ENCODE results near the gene NMRK1. TPM values are rescaled to one million over a fixed set of nuclear protein-coding genes. Genes with fewer than 3 reads are reported as not detected.

Gene NMRK1
- total RNA-seq, 1 experiment from 2014 or later, result 36.2 TPM

DNA sequence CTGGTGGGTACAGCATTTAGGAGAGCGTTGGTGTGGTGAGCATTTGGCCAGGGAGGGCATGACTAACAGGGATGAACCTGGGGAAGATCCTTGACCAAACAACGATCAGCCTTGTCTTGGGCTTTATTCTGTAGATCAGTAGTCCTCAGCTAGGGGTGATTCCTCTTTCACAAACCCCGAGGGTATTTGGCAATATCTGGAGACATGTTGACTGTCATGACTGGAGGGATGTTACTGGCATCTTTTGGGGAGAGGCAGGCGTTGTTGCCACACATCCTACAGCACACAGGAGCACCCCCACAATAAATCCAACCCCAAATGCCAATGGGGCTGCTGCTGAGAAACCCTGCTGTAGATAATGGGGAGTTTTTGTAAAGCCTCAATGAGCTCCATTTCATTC lies 44.3 kb upstream of the NMRK1 start:
- no peaks in the 10 kb centered on the region for H4K20me1 ChIP-seq (ENCODE audit: insufficient read depth)
- no peaks in the 10 kb centered on the region for H3K79me2 ChIP-seq (ENCODE audit: low read depth)
- no peak overlapping the region for H3K27ac ChIP-seq
- H3K4me2 ChIP-seq, result no peak overlapping the region
- no peaks in the 10 kb centered on the region for H3K36me3 ChIP-seq (ENCODE audit: low read depth)
- intact Hi-C loops (cut with micrococcal nuclease; ENCODE audit: unreplicated experiment), result no loop called here
- H3K4me1 ChIP-seq (replicated peaks; ENCODE audit: insufficient read depth), result no peaks in the 10 kb centered on the region
- TF ChIP-seq CTCF (conservative IDR thresholded peaks at IDR 0.05) (no peak), EZH2 (IDR thresholded peaks at IDR 0.05; ENCODE audit: low read depth) (no peak)
- H3K9me3 ChIP-seq (ENCODE audit: insufficient read depth, low read depth), result no peaks in the 10 kb centered on the region
- ChIA-PET CTCF (interaction anchor here (1.1 kb wide), 1 partner anchor 16 kb away, joined by 3 read pairs; no protein-coding TSS in a partner anchor), POLR2A (ENCODE audit: unreplicated experiment) (no interaction called here)
- H3K4me3 ChIP-seq, result no peak overlapping the region
- BruUV-seq (replicated peaks), result no TSS peak
- H3K9me2 ChIP-seq (ENCODE audit: insufficient read depth), result peaks cover 6% of the 10 kb centered on the region; the same call in 1 of the 2 replicates
- DNase-seq, result no peak
- H3F3A ChIP-seq (ENCODE audit: insufficient read depth, low read depth), result no peaks in the 10 kb centered on the region
- H3K27me3 ChIP-seq (ENCODE audit: insufficient read depth, low read depth), result no peaks in the 10 kb centered on the region
- no peak overlapping the region for H2AFZ ChIP-seq

DNA sequence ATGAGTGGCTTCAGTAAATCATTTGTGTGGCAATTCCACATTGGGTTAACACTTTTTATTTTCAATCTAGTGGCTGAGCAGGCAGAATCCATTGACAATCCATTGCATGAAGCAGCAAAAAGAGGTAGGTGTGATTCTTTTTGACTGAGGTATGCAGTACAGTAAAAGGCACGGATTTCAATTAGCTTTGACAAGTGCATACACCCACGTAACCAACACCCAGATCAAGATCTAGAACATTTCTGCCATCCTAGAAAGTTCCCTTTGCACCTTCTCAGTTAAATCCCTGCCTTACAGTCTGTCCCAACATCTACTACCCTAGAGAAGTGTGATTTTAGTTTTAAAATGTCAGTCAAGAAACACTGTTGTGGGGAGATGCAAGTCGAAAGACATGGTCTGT lies 43.7 kb upstream of the NMRK1 start:
- H4K20me1 ChIP-seq (ENCODE audit: insufficient read depth), result no peaks in the 10 kb centered on the region
- H3K27ac ChIP-seq, result no peak overlapping the region
- TF ChIP-seq EZH2 (IDR thresholded peaks at IDR 0.05; ENCODE audit: low read depth) (no peak), CTCF (conservative IDR thresholded peaks at IDR 0.05) (no peak)
- ChIA-PET CTCF (no interaction called here), POLR2A (ENCODE audit: unreplicated experiment) (no interaction called here)
- intact Hi-C loops (cut with micrococcal nuclease; ENCODE audit: unreplicated experiment), result no loop called here
- BruUV-seq (replicated peaks), result no TSS peak
- no peaks in the 10 kb centered on the region for H3K36me3 ChIP-seq (ENCODE audit: low read depth)
- no peak overlapping the region for H2AFZ ChIP-seq
- no peaks in the 10 kb centered on the region for H3K27me3 ChIP-seq (ENCODE audit: insufficient read depth, low read depth)
- H3K9me2 ChIP-seq (ENCODE audit: insufficient read depth), result peaks cover 6% of the 10 kb centered on the region; the same call in 1 of the 2 replicates
- no peaks in the 10 kb centered on the region for H3K9me3 ChIP-seq (ENCODE audit: insufficient read depth, low read depth)
- H3K4me1 ChIP-seq (replicated peaks; ENCODE audit: insufficient read depth), result no peaks in the 10 kb centered on the region
- no peaks in the 10 kb centered on the region for H3K79me2 ChIP-seq (ENCODE audit: low read depth)
- H3F3A ChIP-seq (ENCODE audit: insufficient read depth, low read depth), result no peaks in the 10 kb centered on the region
- H3K4me2 ChIP-seq, result no peak overlapping the region
- no peak overlapping the region for H3K4me3 ChIP-seq
- DNase-seq, result no peak

GRCh38 chr9:75130621-75131230 lies 42.8 kb upstream of the NMRK1 start:
- Histone ChIP-seq H3K27me3 (ENCODE audit: insufficient read depth, low read depth) (no peaks in the 10 kb centered on the region), H3K36me3 (ENCODE audit: low read depth) (no peaks in the 10 kb centered on the region), H3K4me2 (no peak overlapping the region), H3K9me2 (ENCODE audit: insufficient read depth) (peaks cover 6% of the 10 kb centered on the region; the same call in 1 of the 2 replicates), H3K27ac (no peak overlapping the region), H3K79me2 (ENCODE audit: low read depth) (no peaks in the 10 kb centered on the region), H3K4me1 (replicated peaks; ENCODE audit: insufficient read depth) (no peaks in the 10 kb centered on the region), H3K9me3 (ENCODE audit: insufficient read depth, low read depth) (no peaks in the 10 kb centered on the region), H4K20me1 (ENCODE audit: insufficient read depth) (no peaks in the 10 kb centered on the region), H3F3A (ENCODE audit: insufficient read depth, low read depth) (no peaks in the 10 kb centered on the region), H2AFZ (no peak overlapping the region), H3K4me3 (no peak overlapping the region)
- TF ChIP-seq EZH2 (IDR thresholded peaks at IDR 0.05; ENCODE audit: low read depth), result no peak
- ChIA-PET CTCF (no interaction called here), POLR2A (ENCODE audit: unreplicated experiment) (no interaction called here)
- intact Hi-C loops (cut with micrococcal nuclease; ENCODE audit: unreplicated experiment), result no loop called here
- BruUV-seq (replicated peaks), result no TSS peak
- DNase-seq, result no peak

DNA sequence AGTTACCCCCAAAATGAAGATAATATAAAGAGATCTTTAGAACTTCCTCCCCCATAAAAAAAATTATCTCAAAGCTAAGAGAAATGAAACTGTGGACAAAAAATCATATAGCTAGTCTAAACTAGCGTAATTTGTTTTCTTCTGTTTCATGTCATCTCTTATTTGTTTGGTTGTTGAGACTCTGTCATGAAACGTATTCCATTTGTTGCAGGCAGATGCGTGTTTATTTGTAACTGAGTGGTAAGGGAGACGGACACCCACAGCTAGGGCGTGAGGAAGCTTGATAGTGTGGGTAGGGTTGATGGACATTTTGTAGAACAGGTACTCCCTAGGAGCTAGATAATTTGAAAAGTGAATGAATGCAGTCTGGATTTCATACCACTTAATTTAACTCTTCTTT lies 42.2 kb upstream of the NMRK1 start:
- Histone ChIP-seq H3K79me2 (ENCODE audit: low read depth) (no peaks in the 10 kb centered on the region), H3K4me3 (no peak overlapping the region), H3F3A (ENCODE audit: insufficient read depth, low read depth) (no peaks in the 10 kb centered on the region), H3K27me3 (ENCODE audit: insufficient read depth, low read depth) (no peaks in the 10 kb centered on the region), H3K27ac (no peak overlapping the region), H3K4me2 (no peak overlapping the region), H3K9me3 (ENCODE audit: insufficient read depth, low read depth) (no peaks in the 10 kb centered on the region), H3K4me1 (replicated peaks; ENCODE audit: insufficient read depth) (no peaks in the 10 kb centered on the region), H3K36me3 (ENCODE audit: low read depth) (no peaks in the 10 kb centered on the region), H2AFZ (no peak overlapping the region), H3K9me2 (ENCODE audit: insufficient read depth) (peaks cover 6% of the 10 kb centered on the region; the same call in 1 of the 2 replicates), H4K20me1 (ENCODE audit: insufficient read depth) (no peaks in the 10 kb centered on the region)
- ChIA-PET CTCF (no interaction called here), POLR2A (ENCODE audit: unreplicated experiment) (no interaction called here)
- intact Hi-C loops (cut with micrococcal nuclease; ENCODE audit: unreplicated experiment), result no loop called here
- no peak for TF ChIP-seq EZH2 (IDR thresholded peaks at IDR 0.05; ENCODE audit: low read depth)
- no peak for TF ChIP-seq CTCF (conservative IDR thresholded peaks at IDR 0.05)
- no peak for DNase-seq
- BruUV-seq (replicated peaks), result no TSS peak

Measured in PC-9 (cell line).